Measurements from ENCODE around the gene DNM3. TPM values are rescaled to one million over a fixed set of nuclear protein-coding genes. Genes with fewer than 3 reads are reported as not detected.

The DNM3 gene
- total RNA-seq, 6 experiments from 2014 or later, result 0.25 to 0.73 (median 0.39) TPM

DNA sequence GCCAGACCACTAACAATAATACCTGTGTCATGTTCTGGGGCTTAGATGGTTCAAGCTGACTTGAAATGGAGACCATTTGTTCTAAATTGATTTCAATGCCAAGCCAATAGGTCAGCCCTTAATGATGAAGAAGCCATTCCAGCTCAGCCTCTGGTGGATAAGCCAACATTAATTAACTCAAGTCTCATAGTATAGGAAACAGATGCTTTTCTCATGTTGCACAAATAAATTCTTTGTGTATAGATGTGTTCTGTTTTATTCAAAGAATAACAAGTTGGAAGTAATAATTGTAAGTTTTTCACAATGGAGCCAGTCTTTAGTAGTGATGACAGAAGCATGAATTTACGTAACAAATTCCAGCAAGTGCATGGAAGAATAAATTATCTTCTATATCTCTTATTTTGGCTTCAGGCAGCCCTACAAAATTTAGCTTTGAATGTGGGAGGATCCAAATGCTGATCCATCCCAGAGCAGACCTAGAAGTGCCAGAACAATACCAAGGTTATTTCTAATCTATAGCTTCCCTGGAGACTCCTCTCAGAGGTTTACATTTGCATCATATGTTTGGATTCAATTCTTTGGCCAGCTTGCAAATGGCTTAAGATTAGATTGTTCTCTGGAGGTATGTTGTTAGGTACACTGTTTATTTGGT is 536.9 kb downstream of the DNM3 start:
- Mint-ChIP-seq H3K36me3 (ENCODE audit: low read depth) (no peaks in the 10 kb centered on the region), H3K27ac (no peak overlapping the region), H3K9me3 (no peaks in the 10 kb centered on the region), H3K27me3 (ENCODE audit: insufficient read depth) (no peaks in the 10 kb centered on the region; the same call in none of the 2 replicates), H3K4me3 (no peak overlapping the region), H3K4me1 (ENCODE audit: low read depth) (peaks cover 34% of the 10 kb centered on the region)
- no peak for DNase-seq
- TF ChIP-seq, protein P1, sequence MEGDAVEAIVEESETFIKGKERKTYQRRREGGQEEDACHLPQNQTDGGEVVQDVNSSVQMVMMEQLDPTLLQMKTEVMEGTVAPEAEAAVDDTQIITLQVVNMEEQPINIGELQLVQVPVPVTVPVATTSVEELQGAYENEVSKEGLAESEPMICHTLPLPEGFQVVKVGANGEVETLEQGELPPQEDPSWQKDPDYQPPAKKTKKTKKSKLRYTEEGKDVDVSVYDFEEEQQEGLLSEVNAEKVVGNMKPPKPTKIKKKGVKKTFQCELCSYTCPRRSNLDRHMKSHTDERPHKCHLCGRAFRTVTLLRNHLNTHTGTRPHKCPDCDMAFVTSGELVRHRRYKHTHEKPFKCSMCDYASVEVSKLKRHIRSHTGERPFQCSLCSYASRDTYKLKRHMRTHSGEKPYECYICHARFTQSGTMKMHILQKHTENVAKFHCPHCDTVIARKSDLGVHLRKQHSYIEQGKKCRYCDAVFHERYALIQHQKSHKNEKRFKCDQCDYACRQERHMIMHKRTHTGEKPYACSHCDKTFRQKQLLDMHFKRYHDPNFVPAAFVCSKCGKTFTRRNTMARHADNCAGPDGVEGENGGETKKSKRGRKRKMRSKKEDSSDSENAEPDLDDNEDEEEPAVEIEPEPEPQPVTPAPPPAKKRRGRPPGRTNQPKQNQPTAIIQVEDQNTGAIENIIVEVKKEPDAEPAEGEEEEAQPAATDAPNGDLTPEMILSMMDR (IDR thresholded peaks at IDR 0.05), result no peak

DNA sequence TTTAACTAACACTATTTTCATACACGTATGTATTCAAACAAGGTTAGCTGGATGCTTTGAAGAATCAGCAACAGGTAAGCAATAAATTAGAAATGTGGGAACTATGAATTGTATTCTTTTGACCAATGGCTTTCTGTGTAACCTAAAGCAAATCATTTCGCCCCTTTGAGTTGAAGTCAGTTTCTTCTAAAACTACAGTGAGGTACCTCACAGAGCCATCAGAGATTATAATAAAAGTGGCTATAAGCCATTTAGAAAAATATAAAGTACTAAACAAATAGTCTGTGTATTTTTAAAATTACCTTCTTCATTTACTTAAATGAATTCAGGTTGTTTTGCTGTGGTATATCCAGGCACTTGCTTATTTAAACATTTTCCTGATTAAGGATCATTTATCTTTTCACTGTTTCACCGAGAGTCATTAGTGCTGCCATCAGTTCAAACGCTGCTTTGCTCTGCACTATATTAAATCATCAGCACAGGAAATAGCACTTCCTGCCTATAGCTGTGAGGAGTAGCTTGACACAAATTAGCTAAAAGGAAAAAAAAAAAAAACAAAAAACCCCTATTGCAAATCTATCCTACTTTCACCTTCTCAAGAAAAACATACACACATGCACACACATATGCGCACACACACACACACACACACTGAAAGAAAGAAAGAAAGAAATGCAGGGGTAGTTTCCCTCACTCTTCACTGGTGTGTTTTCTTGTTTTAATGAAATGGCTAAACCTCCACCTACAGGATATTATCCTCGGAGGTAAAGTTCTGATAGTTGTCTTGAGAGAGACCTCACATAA is 539.3 kb downstream of the DNM3 start:
- Mint-ChIP-seq H3K27ac (no peak overlapping the region; the same call in 1 of the 2 replicates), H3K36me3 (ENCODE audit: low read depth) (no peaks in the 10 kb centered on the region), H3K9me3 (no peaks in the 10 kb centered on the region), H3K4me3 (no peak overlapping the region), H3K27me3 (ENCODE audit: insufficient read depth) (no peaks in the 10 kb centered on the region; the same call in none of the 2 replicates), H3K4me1 (ENCODE audit: low read depth) (peaks cover 47% of the 10 kb centered on the region)
- TF ChIP-seq, protein P1 (IDR thresholded peaks at IDR 0.05), result no peak
- no peak for DNase-seq

DNA sequence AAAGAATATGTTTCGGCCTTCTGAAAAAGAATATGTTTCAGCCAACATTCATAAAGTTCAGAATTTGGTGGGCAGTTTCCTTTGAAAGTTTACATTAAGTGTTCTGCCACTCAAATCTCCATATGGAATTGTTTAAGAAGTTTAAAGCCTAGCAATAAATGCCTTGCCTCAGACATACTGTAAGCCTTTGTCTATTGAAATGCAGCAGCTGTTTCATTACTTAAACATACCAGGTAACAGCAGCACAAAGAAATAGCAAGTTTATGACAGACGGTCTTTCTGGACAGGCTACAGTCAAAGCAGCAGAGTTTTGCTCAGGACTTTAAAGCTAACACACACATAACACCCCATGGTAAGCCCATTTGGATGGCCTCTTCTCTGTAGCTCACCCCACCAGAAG is 540.6 kb downstream of the DNM3 start:
- Mint-ChIP-seq H3K27me3 (ENCODE audit: insufficient read depth) (no peaks in the 10 kb centered on the region; the same call in none of the 2 replicates), H3K36me3 (ENCODE audit: low read depth) (no peaks in the 10 kb centered on the region), H3K27ac (no peak overlapping the region), H3K4me1 (ENCODE audit: low read depth) (peaks cover 47% of the 10 kb centered on the region), H3K9me3 (no peaks in the 10 kb centered on the region), H3K4me3 (no peak overlapping the region)
- no peak for DNase-seq
- TF ChIP-seq, protein P1 (IDR thresholded peaks at IDR 0.05), result no peak

DNA sequence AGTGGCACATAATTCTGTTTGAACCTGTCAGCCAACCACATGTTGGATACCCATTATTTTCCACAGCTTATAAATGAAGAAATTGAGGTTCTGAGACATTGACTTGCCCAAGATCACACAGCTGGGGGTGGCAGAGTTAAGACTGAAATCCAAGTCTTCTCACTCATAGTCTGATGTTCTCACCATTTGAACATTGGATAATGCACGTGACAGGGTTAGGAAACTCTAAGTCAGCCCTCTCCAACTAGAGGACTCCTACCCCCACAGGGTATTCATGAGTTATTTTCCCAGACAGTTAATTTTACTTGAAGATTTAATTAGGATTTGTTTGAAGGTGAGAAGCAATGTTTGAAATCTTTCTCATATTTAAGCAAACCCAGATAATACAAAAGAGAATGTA is 541.1 kb downstream of the DNM3 start:
- Mint-ChIP-seq H3K36me3 (ENCODE audit: low read depth) (no peaks in the 10 kb centered on the region), H3K9me3 (no peaks in the 10 kb centered on the region), H3K4me1 (ENCODE audit: low read depth) (peaks cover 47% of the 10 kb centered on the region), H3K4me3 (no peak overlapping the region), H3K27me3 (ENCODE audit: insufficient read depth) (no peaks in the 10 kb centered on the region; the same call in none of the 2 replicates), H3K27ac (no peak overlapping the region)
- no peak for DNase-seq
- TF ChIP-seq, protein P1 (IDR thresholded peaks at IDR 0.05), result no peak

DNA sequence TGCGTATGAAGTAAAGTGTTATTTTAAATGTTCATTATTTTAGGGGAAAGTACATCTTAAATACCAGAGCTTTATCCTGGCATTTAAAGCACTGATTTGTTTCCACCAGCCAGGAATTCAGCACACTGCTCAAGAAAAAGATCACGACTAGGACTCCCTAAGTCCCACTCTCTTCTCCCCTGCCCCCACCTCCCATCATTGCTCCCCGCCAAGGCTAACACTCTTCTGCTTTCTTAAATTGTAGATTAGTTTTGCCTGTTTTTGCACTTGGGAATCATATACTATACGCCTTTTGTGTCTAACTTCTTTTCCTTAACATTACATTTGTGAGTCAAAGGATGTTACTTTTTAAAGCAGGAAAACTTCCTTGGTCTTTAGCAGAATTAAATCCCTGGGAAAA is 541.7 kb downstream of the DNM3 start:
- no peak for DNase-seq
- Mint-ChIP-seq H3K27ac (peak overlapping the region; percentile 76), H3K4me3 (peak overlapping the region; percentile 74), H3K4me1 (ENCODE audit: low read depth) (peaks cover 47% of the 10 kb centered on the region), H3K36me3 (ENCODE audit: low read depth) (no peaks in the 10 kb centered on the region), H3K27me3 (ENCODE audit: insufficient read depth) (no peaks in the 10 kb centered on the region; the same call in none of the 2 replicates), H3K9me3 (no peaks in the 10 kb centered on the region)
- TF ChIP-seq, protein P1 (IDR thresholded peaks at IDR 0.05), result no peak

All from HFFc6 (cell line).